ENCODE measurements around the gene CXCR4. TPM values are rescaled to one million over a fixed set of nuclear protein-coding genes. Genes with fewer than 3 reads are reported as not detected.

CXCR4 gene
- total and polyA plus RNA-seq, 2 donors (not counting 1 experiment from before 2014, with no cell fraction given): 1,832 to 2,119 TPM

DNA sequence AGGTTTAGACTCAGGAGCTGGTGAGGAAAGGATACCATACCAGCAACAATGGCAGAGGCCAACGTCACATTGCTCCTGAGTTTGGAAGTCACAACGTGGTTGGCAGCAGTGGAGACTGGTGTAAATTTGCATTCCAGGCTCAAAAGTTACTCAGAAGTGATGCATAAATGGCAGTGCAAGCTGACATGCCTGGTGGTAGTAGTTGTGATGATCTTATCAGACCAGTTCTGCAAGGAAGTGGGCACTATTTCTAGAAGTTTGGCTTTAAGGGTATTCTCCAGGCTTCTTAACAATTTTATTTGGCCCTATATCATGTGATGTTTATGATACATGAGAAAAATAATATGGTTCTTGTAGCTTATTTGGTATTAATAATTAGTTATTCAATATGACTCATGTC, 37.8 kb downstream of the CXCR4 start:
- TF ChIP-seq, protein P1, sequence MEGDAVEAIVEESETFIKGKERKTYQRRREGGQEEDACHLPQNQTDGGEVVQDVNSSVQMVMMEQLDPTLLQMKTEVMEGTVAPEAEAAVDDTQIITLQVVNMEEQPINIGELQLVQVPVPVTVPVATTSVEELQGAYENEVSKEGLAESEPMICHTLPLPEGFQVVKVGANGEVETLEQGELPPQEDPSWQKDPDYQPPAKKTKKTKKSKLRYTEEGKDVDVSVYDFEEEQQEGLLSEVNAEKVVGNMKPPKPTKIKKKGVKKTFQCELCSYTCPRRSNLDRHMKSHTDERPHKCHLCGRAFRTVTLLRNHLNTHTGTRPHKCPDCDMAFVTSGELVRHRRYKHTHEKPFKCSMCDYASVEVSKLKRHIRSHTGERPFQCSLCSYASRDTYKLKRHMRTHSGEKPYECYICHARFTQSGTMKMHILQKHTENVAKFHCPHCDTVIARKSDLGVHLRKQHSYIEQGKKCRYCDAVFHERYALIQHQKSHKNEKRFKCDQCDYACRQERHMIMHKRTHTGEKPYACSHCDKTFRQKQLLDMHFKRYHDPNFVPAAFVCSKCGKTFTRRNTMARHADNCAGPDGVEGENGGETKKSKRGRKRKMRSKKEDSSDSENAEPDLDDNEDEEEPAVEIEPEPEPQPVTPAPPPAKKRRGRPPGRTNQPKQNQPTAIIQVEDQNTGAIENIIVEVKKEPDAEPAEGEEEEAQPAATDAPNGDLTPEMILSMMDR (IDR thresholded peaks at IDR 0.05): no peak
- no peak for TF ChIP-seq EZH2 (IDR thresholded peaks at IDR 0.05; ENCODE audit: borderline replicate concordance, insufficient read depth, low read depth, low read length, poor library complexity, severe bottlenecking)
- no peak overlapping the region for H2AFZ ChIP-seq (ENCODE audit: insufficient read depth, low read depth, low read length, poor library complexity, severe bottlenecking)
- no peaks in the 10 kb centered on the region for H3K27me3 ChIP-seq (replicated peaks in 1 of 4; ENCODE audit: control extremely low read depth in 1 of 4, control insufficient read depth in 3 of 4, insufficient read depth in 4 of 4, low read length in 3 of 4)
- H3K4me1 Mint-ChIP-seq: no peaks in the 10 kb centered on the region
- H3K4me2 ChIP-seq (replicated peaks; ENCODE audit: low read depth, low read length, poor library complexity, severe bottlenecking): no peak overlapping the region
- ATAC-seq (ENCODE audit: low read depth): no peak
- no peaks in the 10 kb centered on the region for H3K27me3 Mint-ChIP-seq
- peaks cover 0 to 10% (median 0%) of the 10 kb centered on the region in 3 donors for H3K9me3 ChIP-seq (ENCODE audit: control extremely low read depth in 1 of 3, control insufficient read depth in 2 of 3, insufficient read depth in 1 of 3, low read length in 2 of 3)
- no peaks in the 10 kb centered on the region for H3K36me3 ChIP-seq (replicated peaks in 1 of 2; ENCODE audit: control extremely low read depth in 1 of 2, control insufficient read depth in 1 of 2, extremely low read depth in 1 of 2, insufficient read depth in 2 of 2, low read length in 1 of 2)
- H3K4me3 ChIP-seq (ENCODE audit: control extremely low read depth in 1 of 5, extremely low read depth in 1 of 5, insufficient read depth in 1 of 5, low read depth in 2 of 5, low read length in 4 of 5): no peak overlapping the region
- 96% methylated on average over 2 of the region's 2 CpGs for WGBS (ENCODE audit: insufficient coverage)
- no peak overlapping the region for H3K27ac Mint-ChIP-seq
- no peaks in the 10 kb centered on the region for H3K4me1 ChIP-seq (ENCODE audit: control insufficient read depth in 2 of 2, insufficient read depth in 2 of 2, low read length in 2 of 2)
- no peaks in the 10 kb centered on the region for H3K79me2 ChIP-seq (ENCODE audit: control insufficient read depth, insufficient read depth, low read length)
- no peaks in the 10 kb centered on the region for H4K20me1 ChIP-seq (ENCODE audit: control insufficient read depth, insufficient read depth, low read length, poor library complexity, severe bottlenecking)
- peaks cover 2% of the 10 kb centered on the region for H3K9me3 Mint-ChIP-seq (ENCODE audit: insufficient read depth)
- H3K27ac ChIP-seq (ENCODE audit: low read length in 2 of 2): no peak overlapping the region
- H3K4me3 Mint-ChIP-seq: no peak overlapping the region
- intact Hi-C loops (cut with micrococcal nuclease): no loop called here
- no peak for DNase-seq
- POLR2A ChIA-PET: no interaction called here
- CTCF ChIA-PET: no interaction called here
- H3K9ac ChIP-seq (ENCODE audit: low read length): no peak overlapping the region

DNA sequence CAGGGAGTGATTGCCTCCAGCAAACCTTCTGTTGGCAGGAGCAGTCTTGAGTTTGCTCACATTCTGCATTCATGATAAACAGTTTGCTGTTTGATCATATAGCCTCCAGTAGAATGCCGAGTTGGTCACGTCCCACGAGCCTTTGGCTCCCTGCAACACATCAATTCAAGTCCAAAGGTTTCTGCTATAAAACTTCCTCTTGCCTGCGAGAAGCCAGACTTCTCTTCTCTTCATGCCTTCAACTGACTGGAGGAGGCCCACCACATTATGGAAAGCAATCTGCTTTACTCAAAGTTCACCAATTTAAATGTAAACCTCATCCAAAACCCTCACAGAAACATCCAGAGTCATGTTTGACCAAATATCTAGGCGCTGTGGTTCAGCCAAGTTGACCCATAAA, 40.8 kb downstream of the CXCR4 start:
- Histone ChIP-seq H3K79me2 (ENCODE audit: control insufficient read depth, insufficient read depth, low read length) (no peaks in the 10 kb centered on the region), H3K27me3 (replicated peaks in 1 of 4; ENCODE audit: control extremely low read depth in 1 of 4, control insufficient read depth in 3 of 4, insufficient read depth in 4 of 4, low read length in 3 of 4) (no peaks in the 10 kb centered on the region), H3K27ac (ENCODE audit: low read length in 2 of 2) (no peak overlapping the region), H3K4me2 (replicated peaks; ENCODE audit: low read depth, low read length, poor library complexity, severe bottlenecking) (no peak overlapping the region), H3K4me1 (ENCODE audit: control insufficient read depth in 2 of 2, insufficient read depth in 2 of 2, low read length in 2 of 2) (peaks cover 11 to 12% of the 10 kb centered on the region in 2 donors), H2AFZ (ENCODE audit: insufficient read depth, low read depth, low read length, poor library complexity, severe bottlenecking) (no peak overlapping the region), H3K9me3 (ENCODE audit: control extremely low read depth in 1 of 3, control insufficient read depth in 2 of 3, insufficient read depth in 1 of 3, low read length in 2 of 3) (peaks cover 0 to 13% (median 2%) of the 10 kb centered on the region in 3 donors), H3K4me3 (ENCODE audit: control extremely low read depth in 1 of 5, extremely low read depth in 1 of 5, insufficient read depth in 1 of 5, low read depth in 2 of 5, low read length in 4 of 5) (no peak overlapping the region), H3K36me3 (replicated peaks in 1 of 2; ENCODE audit: control extremely low read depth in 1 of 2, control insufficient read depth in 1 of 2, extremely low read depth in 1 of 2, insufficient read depth in 2 of 2, low read length in 1 of 2) (no peaks in the 10 kb centered on the region), H3K9ac (ENCODE audit: low read length) (no peak overlapping the region), H4K20me1 (ENCODE audit: control insufficient read depth, insufficient read depth, low read length, poor library complexity, severe bottlenecking) (no peaks in the 10 kb centered on the region)
- Mint-ChIP-seq H3K4me3 (no peak overlapping the region), H3K9me3 (ENCODE audit: insufficient read depth) (peaks cover 2% of the 10 kb centered on the region), H3K27me3 (no peaks in the 10 kb centered on the region), H3K27ac (no peak overlapping the region), H3K4me1 (peaks cover 17% of the 10 kb centered on the region)
- intact Hi-C loops (cut with micrococcal nuclease): no loop called here
- ChIA-PET POLR2A (no interaction called here), CTCF (no interaction called here)
- DNase-seq (no peak), ATAC-seq (ENCODE audit: low read depth) (no peak)
- 96% methylated on average over 4 of the region's 5 CpGs for WGBS (ENCODE audit: insufficient coverage)
- TF ChIP-seq, protein P1 (IDR thresholded peaks at IDR 0.05): no peak
- no peak for TF ChIP-seq EZH2 (IDR thresholded peaks at IDR 0.05; ENCODE audit: borderline replicate concordance, insufficient read depth, low read depth, low read length, poor library complexity, severe bottlenecking)
